Esophagus squamous epithelium (tissue), 4 donors: ENCODE results near the gene LRFN3.

Experiments used
- CTCF ChIP-seq, 6 experiments: fragments of 450-650 bp in 4 of 6; fragments of 200-600 bp in 2 of 6; sonication (generic) in 2 of 6; IDR thresholded peaks; one replicate each; pipeline ENCODE4 v1.5.1; 2016 to 2019; ENCODE audit warnings: antibody characterized with exemption in 6 of 6, mild to moderate bottlenecking in 4 of 6, moderate library complexity in 4 of 6
- POLR2A ChIP-seq, 4 donors: fragments of 450-650 bp; IDR thresholded peaks; one replicate each; pipeline ENCODE4 v1.6.1; 2017; ENCODE audit warnings: antibody characterized with exemption in 4 of 4, mild to moderate bottlenecking in 4 of 4, moderate library complexity in 3 of 4

DNA sequence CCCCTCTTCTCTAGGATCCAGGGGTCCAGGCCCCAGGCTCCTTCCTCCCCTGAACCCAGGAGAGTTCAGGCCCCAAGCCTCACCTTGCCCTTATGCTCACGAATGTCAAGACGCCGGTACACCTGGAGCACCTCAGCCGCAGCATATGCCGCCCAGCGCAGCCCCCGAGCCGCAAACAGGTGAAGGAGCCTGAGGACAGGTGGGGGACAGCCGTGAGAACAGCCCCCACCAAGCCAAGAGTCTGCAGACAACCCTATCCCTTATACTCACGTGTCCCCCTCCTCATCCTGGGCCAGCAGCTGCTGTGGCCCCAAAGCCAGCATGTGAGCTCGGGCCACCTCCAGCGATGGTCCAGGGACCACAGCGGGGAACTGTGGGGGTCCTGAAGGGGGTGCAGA, 39.5 kb upstream of the LRFN3 start:
- TF ChIP-seq CTCF (IDR thresholded peaks at IDR 0.05) (no peak), POLR2A (IDR thresholded peaks at IDR 0.05) (no peak)
